Parathyroid adenoma (tissue), 2 donors: ENCODE measurements around the gene SERPINE1.
A peak's percentile ranks its signal among the peaks of the same experiment; 100 is the strongest.
"Not testable (repeated sequence)": the region's sequence is repeated elsewhere in the genome, so short reads cannot be mapped to it uniquely, and the experiment has no call there.

Experiments
- H2AFZ ChIP-seq: fragments of 300-600 bp; sonication (generic); one replicate; pipeline ENCODE4 v1.7.0; 2017; ENCODE audit warnings: antibody characterized with exemption, mild to moderate bottlenecking
- H3K27ac ChIP-seq: fragments of 300-600 bp; sonication (generic); one replicate; pipeline ENCODE4 v1.7.0; 2017
- H3K27me3 ChIP-seq: fragments of 300-600 bp; sonication (generic); one replicate; pipeline ENCODE4 v1.7.0; 2017; ENCODE audit warnings: low read length; ENCODE audit not compliant: control insufficient read depth, insufficient read depth
- H3K36me3 ChIP-seq: fragments of 300-600 bp; sonication (generic); one replicate; pipeline ENCODE4 v1.7.0; 2017; ENCODE audit warnings: low read length; ENCODE audit not compliant: control insufficient read depth, insufficient read depth
- H3K4me1 ChIP-seq: fragments of 300-600 bp; sonication (generic); one replicate; pipeline ENCODE4 v1.7.0; 2017; ENCODE audit warnings: control low read depth
- H3K4me2 ChIP-seq: fragments of 300-600 bp; sonication (generic); one replicate; pipeline ENCODE4 v1.7.0; 2017; ENCODE audit warnings: low read length
- H3K4me3 ChIP-seq: fragments of 300-600 bp; sonication (generic); one replicate; pipeline ENCODE4 v1.7.0; 2017; ENCODE audit warnings: low read depth, low read length
- H3K79me2 ChIP-seq: fragments of 300-600 bp; sonication (generic); one replicate; pipeline ENCODE4 v1.7.0; 2017; ENCODE audit warnings: control low read depth
- H3K9ac ChIP-seq: fragments of 300-600 bp; sonication (generic); one replicate; pipeline ENCODE4 v1.7.0; 2017; ENCODE audit warnings: mild to moderate bottlenecking
- H3K9me3 ChIP-seq: fragments of 300-600 bp; sonication (generic); one replicate; pipeline ENCODE4 v1.7.0; 2017; ENCODE audit warnings: low read length; ENCODE audit not compliant: control insufficient read depth
- TF ChIP-seq, protein P1 (sequence below): fragments of 300-600 bp; sonication (generic); IDR thresholded peaks from one replicate; pipeline ENCODE4 v1.7.0; 2017; ENCODE audit warnings: antibody characterized with exemption, mild to moderate bottlenecking
- donor health status: primary hyperparathyroidism.

Gene SERPINE1

DNA sequence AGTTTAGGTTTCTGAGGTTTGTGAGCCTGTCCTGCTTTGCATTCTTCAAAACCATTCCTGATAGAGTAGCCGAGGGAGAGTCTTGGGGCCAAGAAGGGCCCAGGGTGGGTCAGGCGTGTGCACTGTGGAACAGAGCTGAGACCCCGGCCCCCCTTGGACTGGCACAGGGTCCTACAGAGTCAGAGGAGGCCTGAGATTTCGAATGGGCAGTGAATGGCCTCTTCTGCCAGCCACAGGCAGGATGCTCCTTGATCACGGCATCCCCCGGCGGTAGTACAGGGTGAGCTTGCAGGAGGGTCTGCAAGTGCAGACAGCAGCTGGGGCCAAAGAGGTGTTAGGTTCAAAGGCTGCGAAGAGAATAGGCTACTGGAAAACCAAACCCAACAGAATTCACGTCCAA is 37.0 kb upstream of the SERPINE1 start:
- Histone ChIP-seq H3K9ac (no peak overlapping the region), H3K4me1 (no peaks in the 10 kb centered on the region), H3K4me3 (no peak overlapping the region), H3K9me3 (no peaks in the 10 kb centered on the region), H3K4me2 (no peak overlapping the region), H3K27me3 (no peaks in the 10 kb centered on the region), H3K79me2 (peaks cover 2% of the 10 kb centered on the region), H3K36me3 (no peaks in the 10 kb centered on the region), H3K27ac (no peak overlapping the region), H2AFZ (no peak overlapping the region)
- TF ChIP-seq, protein P1, sequence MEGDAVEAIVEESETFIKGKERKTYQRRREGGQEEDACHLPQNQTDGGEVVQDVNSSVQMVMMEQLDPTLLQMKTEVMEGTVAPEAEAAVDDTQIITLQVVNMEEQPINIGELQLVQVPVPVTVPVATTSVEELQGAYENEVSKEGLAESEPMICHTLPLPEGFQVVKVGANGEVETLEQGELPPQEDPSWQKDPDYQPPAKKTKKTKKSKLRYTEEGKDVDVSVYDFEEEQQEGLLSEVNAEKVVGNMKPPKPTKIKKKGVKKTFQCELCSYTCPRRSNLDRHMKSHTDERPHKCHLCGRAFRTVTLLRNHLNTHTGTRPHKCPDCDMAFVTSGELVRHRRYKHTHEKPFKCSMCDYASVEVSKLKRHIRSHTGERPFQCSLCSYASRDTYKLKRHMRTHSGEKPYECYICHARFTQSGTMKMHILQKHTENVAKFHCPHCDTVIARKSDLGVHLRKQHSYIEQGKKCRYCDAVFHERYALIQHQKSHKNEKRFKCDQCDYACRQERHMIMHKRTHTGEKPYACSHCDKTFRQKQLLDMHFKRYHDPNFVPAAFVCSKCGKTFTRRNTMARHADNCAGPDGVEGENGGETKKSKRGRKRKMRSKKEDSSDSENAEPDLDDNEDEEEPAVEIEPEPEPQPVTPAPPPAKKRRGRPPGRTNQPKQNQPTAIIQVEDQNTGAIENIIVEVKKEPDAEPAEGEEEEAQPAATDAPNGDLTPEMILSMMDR: no peak

DNA sequence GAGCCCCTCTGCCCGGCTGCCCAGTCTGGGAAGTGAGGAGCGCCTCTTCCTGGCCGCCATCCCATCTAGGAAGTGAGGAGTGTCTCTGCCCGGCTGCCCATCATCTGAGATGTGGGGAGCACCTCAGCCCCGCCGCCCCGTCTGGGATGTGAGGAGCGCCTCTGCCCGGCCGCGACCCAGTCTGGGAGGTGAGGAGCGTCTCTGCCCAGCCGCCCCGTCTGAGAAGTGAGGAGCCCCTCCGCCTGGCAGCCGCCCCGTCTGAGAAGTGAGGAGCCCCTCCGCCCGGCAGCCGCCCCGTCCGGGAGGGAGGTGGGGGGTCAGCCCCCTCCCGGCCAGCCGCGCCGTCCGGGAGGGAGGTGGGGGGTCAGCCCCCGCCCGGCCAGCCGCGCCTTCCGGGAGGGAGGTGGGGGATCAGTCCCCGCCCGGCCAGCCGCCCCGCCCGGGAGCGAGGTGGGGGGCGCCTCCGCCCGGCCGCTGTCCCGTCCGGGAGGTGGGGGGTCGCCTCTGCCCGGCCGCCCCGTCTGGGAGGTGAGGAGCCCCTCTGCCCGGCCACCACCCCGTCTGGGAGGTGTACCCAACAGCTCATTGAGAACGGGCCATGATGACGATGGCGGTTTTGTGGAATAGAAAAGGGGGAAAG is 34.5 kb upstream of the SERPINE1 start:
- H3K79me2 ChIP-seq, H3K27me3 ChIP-seq, H3K9ac ChIP-seq, H3K36me3 ChIP-seq, H3K4me3 ChIP-seq, H3K4me1 ChIP-seq, H3K9me3 ChIP-seq, H3K4me2 ChIP-seq, H3K27ac ChIP-seq, H2AFZ ChIP-seq: not testable (repeated sequence)

DNA sequence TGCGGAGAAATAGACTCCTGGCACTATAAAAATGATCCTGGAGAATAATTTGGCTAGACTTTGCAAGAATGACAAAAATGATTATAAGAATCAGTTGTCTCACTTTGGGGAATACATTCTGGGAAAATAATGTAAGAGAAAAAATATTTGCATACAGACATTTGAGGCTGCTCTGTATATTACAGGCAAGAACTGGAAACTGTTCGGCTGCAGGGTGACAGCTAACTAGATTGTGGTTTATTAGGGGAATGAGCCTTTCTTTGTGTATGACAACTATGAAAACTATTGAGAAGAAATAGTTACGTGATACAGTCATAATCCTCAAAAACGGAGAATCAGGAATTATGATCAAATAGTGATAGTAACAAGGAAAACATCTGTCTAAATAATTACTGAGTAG is 33.0 kb upstream of the SERPINE1 start:
- Histone ChIP-seq H3K9ac (no peak overlapping the region), H3K27ac (no peak overlapping the region), H3K27me3 (no peaks in the 10 kb centered on the region), H2AFZ (no peak overlapping the region), H3K4me3 (no peak overlapping the region), H3K79me2 (no peaks in the 10 kb centered on the region), H3K4me1 (no peaks in the 10 kb centered on the region), H3K4me2 (no peak overlapping the region), H3K36me3 (no peaks in the 10 kb centered on the region), H3K9me3 (no peaks in the 10 kb centered on the region)
- TF ChIP-seq, protein P1: no peak

DNA sequence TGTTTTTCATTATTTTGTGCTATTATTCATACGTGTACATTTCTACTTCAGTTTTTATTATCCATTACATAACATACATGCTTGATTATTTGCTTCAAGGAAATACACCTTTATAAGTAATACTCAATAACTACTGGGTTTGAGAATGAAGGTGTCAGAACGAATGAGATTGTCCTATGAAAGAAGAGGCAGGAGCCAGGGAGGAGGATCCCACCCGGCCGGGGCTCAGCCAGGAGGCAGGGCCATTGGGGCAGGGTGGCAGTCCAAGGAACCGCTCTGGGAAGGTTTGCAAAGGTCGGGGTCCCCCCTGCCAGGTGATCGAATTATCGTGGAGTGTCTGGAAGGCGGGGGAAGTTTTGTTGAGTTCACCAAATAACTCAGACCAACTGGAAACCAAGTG is 32.5 kb upstream of the SERPINE1 start:
- Histone ChIP-seq H3K27ac (no peak overlapping the region), H3K9ac (no peak overlapping the region)
- TF ChIP-seq, protein P1: no peak

DNA sequence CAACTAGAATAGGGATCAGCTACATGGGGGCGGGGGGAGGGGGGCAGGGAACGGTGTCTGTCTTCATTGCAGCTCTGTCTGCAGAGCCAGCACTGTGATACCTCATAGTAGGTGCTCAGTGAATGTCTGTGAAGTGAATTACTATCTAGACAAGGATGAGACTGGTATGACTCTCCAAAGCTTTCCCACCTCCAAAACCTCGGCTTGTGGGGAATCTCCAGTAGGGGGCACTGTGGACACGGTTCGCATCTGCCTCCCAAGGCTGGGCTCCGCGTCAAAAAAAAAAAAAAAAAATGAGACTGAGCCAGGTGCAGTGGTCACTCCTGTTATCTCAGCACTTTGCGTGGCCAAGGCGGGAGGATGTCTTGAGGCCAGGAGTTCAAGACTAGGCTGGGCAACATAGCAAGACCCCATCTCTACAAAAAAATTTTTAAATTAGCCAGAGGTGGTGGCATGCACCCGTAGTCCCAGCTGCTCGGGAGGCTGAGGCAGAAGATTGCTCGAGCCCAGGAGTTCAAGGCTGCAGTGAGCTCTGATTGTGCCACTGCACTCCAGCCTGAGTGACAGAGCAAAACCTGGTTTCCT is 32.0 kb upstream of the SERPINE1 start:
- Histone ChIP-seq H3K27ac (no peak overlapping the region), H3K4me1 (no peaks in the 10 kb centered on the region), H3K4me3 (no peak overlapping the region), H3K36me3 (no peaks in the 10 kb centered on the region), H3K79me2 (no peaks in the 10 kb centered on the region), H3K4me2 (no peak overlapping the region), H3K27me3 (no peaks in the 10 kb centered on the region), H2AFZ (no peak overlapping the region), H3K9me3 (no peaks in the 10 kb centered on the region), H3K9ac (no peak overlapping the region)
- TF ChIP-seq, protein P1: peak; percentile 40

More for the DNA sequence above, 32.5 kb upstream of the SERPINE1 start:
- Histone ChIP-seq H3K4me2 (no peak overlapping the region), H3K36me3 (no peaks in the 10 kb centered on the region), H3K9me3 (no peaks in the 10 kb centered on the region), H3K4me1 (no peaks in the 10 kb centered on the region), H3K27me3 (no peaks in the 10 kb centered on the region), H3K79me2 (no peaks in the 10 kb centered on the region), H3K4me3 (no peak overlapping the region), H2AFZ (no peak overlapping the region)
